Activated CD4-positive, alpha-beta T cell treated with anti-CD3 and anti-CD28 coated beads, Interleukin-2, amount 50 U/mL, for 1 hour (primary cell): Measurements from ENCODE around the gene HNRNPM.
A peak's percentile ranks its signal among the peaks of the same experiment; 100 is the strongest.
"Not testable (repeated sequence)": the region's sequence is repeated elsewhere in the genome, so short reads cannot be mapped to it uniquely, and the experiment has no call there.

Experiments used
- DNase-seq: peaks from one replicate; pipeline ENCODE4 v3.0.0-alpha.2; 2020

The HNRNPM gene

GRCh38 chr19:8444677-8445487 lies at the start of gene HNRNPM:
TSS of gene HNRNPM (plus strand) at chr19:8444975. CDS start at chr19:8444999, 24 bp downstream.
- peak; percentile 100 for DNase-seq

GRCh38 chr19:8395621-8396082 lies 49.1 kb upstream of the HNRNPM start:
- DNase-seq, result no peak

DNA sequence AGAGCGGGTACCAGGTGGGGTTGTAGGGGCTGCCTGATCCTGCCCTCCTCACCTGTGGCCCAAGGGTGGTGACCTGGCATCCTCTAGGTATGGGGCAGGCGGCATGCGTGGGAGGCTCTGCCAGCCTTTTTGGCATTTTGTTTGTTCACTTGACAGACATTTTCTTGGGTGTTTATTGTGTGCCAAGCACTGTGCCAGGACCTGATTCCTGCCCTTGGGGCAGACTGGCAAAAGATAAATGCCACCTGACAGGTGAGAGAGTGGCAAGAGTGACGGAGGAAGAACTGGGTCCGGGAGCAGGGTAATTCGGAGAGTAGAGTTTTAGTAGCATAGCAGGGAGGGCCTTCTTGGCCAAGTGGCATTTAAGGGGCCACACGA lies 48.6 kb upstream of the HNRNPM start:
- no peak for DNase-seq

DNA sequence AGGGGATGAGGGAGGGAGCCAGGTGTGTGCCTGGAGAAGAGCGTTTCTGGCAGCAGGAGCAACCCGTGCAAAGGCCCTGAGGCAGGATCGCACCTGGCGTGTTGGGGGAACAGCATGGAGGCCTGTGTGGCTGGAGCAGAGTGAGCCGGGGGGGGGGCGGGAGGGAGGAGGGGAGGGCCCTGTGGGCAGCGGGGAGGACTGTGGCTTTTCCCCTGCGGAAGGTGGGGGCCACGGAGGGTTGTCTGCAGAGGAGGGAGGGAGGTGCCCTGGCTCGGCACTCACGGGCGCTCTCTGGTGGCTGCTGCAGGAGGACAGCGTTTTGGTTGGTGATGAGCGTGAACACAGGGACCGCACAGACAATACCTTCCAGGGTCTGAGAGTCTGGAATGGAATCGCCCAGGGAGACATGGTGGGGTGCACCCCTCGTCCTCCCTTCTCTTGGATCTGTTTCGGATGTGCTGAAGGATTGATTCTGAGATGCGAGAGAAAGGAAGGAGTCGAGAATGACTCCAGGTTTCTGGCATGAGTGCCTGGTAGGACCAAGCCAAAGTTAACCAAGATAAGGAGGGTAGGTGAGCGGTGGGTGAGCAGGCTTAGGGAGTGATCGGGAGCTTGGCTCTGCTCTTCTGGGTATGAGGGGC lies 48.1 kb upstream of the HNRNPM start:
- peak; percentile 70 for DNase-seq

DNA sequence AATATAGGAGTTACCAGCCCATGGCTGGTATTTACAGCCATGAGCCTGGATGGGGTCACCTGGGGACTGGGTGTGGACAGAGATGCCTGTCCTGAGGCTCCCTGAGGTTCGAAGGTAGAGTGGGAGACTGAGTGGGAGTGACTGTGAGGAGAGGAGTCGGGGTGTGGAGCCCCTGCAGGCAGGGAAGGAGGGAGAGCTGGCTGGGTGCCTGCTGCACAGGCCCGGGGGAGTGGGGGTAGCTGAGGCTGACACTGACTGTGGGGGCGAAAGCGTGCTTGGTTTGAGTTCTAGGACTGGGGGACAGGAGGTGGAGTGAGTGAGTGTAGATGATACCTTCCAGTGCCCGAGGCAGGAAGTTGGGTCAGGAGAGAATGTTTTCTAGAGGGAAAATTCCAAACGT lies 47.5 kb upstream of the HNRNPM start:
- DNase-seq, result no peak

DNA sequence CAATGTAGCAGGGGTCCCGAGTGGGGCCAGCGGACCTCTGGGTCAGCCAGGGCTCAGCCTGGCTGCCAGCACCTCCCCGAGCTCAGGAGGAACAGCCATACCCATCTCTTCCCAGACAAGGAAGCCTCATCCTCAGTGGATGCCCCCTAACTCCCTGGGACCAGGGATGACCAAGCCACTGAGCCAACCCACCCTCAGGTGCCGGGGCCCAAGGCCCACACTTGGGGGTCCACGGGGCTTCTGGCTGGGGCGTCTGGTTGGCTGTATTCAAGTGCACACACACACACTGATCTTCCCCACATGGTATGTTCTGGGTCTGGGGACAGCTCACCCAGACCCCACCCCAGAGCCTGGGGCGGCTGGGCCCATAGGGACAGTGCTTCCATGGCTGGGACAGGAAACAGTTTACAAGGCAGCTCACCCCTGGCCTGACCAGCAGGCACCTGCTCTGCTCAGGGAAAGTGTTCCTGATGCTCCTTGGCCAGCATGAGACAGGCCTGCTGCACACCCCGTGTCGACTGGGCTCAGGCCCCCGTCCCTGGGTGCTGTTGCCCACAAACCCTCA lies 46.9 kb upstream of the HNRNPM start:
- no peak for DNase-seq

GRCh38 chr19:8398311-8398771 lies 46.4 kb upstream of the HNRNPM start:
- no peak for DNase-seq

- no peak for DNase-seq
These were observed 45.0 kb upstream of the HNRNPM start for GRCh38 chr19:8399681-8400188.

- no peak for DNase-seq
These were observed 42.8 kb upstream of the HNRNPM start for GRCh38 chr19:8401981-8402411.

GRCh38 chr19:8403098-8403819 lies 41.5 kb upstream of the HNRNPM start:
- no peak for DNase-seq

- no peak for DNase-seq
These were observed 41.0 kb upstream of the HNRNPM start for GRCh38 chr19:8403820-8404109.

DNA sequence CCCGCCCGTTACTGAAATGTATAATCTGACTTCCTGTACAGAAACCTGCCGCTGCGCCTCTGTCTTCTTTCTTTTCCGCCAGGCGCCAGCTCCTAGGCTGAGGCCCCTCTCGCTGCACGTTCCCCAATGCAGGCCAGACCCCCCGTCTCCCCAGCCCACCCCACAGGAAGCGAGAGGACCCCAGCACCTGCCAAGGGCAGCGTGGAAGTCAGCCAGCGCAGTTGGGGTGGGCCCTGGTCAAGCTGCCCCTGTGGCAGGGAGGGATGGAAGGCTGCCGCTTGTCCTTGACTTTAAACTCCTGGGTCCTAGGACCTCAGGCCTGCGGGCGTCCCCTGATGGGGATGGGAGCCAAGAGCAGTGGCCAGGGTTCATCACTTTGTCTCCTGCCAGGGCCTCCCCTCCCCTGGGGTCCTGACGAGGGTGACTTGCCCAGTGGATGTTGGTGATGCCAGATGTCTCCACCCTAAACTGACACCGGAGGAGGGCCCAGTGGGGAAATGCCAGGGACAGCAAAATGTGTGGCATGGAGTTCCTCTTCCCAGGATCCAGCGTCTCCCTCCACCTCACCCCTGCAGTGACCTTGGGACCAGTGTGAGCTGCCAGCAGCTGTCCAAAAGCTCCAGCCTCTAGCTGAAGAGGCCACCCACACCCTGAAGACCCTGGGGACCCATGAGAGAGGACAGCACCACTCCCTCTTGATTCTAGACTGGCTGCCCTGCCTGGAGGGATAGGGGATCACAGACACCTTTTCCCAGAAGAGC lies 40.2 kb upstream of the HNRNPM start:
- no peak for DNase-seq

- DNase-seq, result not testable (repeated sequence)
These were observed 34.1 kb upstream of the HNRNPM start for GRCh38 chr19:8410718-8411117.

DNA sequence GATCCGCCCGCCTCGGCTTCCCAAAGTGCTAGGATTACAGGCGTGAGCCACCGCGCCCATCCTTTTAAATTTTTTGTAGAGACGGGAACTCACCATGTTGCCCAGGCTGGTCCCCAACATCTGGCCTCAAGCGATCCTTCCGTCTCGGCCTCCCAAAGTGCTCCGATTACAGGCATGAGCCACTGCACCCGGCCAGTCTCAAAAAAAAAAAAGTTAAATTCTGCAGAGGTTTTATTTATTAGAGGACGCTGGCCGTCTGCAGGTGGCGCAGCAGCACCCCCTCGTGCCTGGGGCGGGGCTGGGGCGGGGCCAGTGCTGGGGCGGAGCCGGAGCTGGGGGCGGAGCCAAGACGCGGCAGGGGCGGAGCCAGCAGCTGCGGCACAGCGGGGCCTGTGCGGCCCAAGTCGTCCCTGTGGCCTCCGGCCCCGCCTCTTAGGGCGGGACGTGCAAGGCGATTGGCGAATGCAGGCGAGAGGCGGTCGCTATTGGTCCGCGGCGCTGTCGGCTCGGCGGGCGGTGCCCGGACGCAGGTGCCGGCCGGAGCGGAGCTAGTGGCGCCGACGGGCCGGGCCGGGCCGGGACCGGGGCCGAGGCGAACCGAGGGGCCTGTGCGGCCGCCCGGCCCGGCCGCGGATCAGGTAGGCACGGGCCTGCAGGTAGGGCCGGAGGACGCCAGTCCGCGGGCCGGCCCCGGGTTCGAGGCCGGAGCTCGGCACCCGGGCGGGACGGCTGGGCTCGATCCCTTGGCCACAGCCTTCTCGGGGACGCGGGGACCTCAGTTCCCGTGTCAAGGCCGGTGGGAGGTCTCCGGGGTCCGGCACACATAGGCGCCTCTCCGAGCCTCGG lies 31.8 kb upstream of the HNRNPM start, which contains the start of gene MARCHF2:
MARCHF2 (plus strand) TSS at position 523 of the 846 bp plus-strand sequence. CDS start 8,536 bp downstream, outside the sequence.
- DNase-seq, result peak; percentile 95

- DNase-seq, result no peak
These were observed 31.2 kb upstream of the HNRNPM start for GRCh38 chr19:8413629-8413995.

GRCh38 chr19:8416796-8417195 lies 28.0 kb upstream of the HNRNPM start:
- DNase-seq, result no peak

DNA sequence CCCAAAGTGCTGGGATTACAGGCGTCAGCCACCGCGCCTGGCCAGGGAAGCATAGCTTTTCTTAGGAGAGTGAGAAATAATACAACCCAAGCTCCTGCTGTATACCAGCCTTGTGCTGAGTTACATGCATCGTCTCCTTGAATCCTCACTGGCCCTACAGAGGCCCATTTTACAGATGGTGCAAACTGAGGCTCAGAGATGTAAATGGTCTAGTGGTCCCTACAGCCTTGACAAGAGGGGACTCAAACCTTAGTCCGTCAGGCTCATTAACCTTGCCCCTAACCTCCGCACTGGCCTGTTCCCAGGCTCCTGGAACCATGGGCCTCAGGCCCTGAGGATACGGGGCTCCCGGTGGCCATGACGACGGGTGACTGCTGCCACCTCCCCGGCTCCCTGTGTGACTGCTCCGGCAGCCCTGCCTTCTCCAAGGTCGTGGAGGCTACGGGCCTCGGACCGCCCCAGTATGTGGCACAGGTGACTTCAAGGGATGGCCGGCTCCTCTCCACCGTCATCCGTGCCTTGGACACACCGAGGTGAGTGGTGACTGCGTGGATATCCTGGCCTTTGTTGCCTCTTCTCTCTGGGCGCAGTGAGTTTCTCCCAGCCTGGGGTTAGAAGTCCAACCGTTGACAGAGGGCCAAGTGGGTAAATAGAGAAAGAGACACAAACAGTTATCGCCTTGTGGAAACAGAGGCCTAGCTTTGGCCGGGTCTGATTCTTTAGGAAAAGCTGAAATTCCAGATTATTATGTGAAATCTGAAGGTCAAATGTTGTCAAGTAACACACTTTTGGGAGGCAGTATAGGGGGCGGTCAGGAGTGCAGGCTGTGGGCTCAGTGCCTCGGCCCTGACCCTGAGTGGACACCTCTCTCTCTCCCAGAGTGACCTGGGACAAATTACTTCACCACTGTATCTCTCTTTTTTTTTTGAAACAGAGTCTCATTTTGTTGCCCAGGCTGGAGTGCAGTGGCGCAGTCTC lies 23.0 kb upstream of the HNRNPM start:
- DNase-seq, result no peak

GRCh38 chr19:8423817-8424223 lies 21.0 kb upstream of the HNRNPM start:
- no peak for DNase-seq

- DNase-seq, result not testable (repeated sequence)
These were observed 19.4 kb upstream of the HNRNPM start for GRCh38 chr19:8425331-8425730.

DNA sequence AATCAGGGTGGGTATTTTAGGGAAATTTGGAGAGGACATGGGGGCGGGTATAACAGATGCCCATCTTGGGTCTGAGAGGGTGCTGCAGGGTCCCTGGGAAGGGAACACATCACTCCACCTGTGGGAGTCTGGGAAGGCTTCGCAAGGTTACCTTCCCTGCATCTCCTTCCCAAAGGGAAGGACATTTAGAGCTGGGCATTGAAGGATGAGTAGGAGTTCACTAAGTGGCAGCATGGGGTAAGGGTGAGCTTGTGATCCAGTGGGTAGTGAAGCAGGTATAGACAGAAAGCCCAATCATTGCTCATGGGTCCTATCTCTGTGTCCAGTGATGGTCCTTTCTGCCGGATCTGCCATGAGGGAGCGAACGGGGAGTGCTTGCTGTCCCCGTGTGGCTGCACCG lies 18.5 kb upstream of the HNRNPM start:
- DNase-seq, result no peak
